Vagina (tissue), 2 donors: ENCODE results near the gene LRFN4.

Experiments
- CTCF ChIP-seq, 3 experiments: fragments of 450-650 bp in 2 of 3; fragments of 200-600 bp in 1 of 3; sonication (generic) in 1 of 3; IDR thresholded peaks; one replicate each; pipeline ENCODE4 v1.5.1; 2017 to 2019; ENCODE audit warnings: antibody characterized with exemption in 3 of 3, mild to moderate bottlenecking in 2 of 3, moderate library complexity in 2 of 3
- POLR2A ChIP-seq, 2 donors: fragments of 450-650 bp; IDR thresholded peaks; one replicate each; pipeline ENCODE4 v1.6.1; 2017; ENCODE audit warnings: antibody characterized with exemption in 2 of 2, mild to moderate bottlenecking in 2 of 2, moderate library complexity in 2 of 2
- POLR2AphosphoS5 ChIP-seq, 2 donors: sonication (generic); formaldehyde crosslinking; IDR thresholded peaks; one replicate each; pipeline ENCODE4 v1.9.0; 2017; ENCODE audit warnings: antibody characterized with exemption in 2 of 2, mild to moderate bottlenecking in 2 of 2, low read depth in 1 of 2; ENCODE audit not compliant: insufficient read depth in 1 of 2

GRCh38 chr11:66851239-66851596 is 5.6 kb upstream of the LRFN4 start:
- TF ChIP-seq POLR2AphosphoS5 (IDR thresholded peaks at IDR 0.05; ENCODE audit: insufficient read depth in 1 of 2, low read depth in 1 of 2), result no peak
- no peak for TF ChIP-seq CTCF (IDR thresholded peaks at IDR 0.05)
- no peak for TF ChIP-seq POLR2A (IDR thresholded peaks at IDR 0.05)
